Activated naive CD4-positive, alpha-beta T cell treated with Interleukin-2 at 50 U/mL for 16 hours (primary cell): Measurements from ENCODE around the gene SACM1L.

Experiments used
- DNase-seq: peaks from one replicate; pipeline ENCODE4 v3.0.0-alpha.2; 2020

SACM1L gene

GRCh38 chr3:45772341-45773035 is 83.3 kb downstream of the SACM1L start:
- DNase-seq = no peak

DNA sequence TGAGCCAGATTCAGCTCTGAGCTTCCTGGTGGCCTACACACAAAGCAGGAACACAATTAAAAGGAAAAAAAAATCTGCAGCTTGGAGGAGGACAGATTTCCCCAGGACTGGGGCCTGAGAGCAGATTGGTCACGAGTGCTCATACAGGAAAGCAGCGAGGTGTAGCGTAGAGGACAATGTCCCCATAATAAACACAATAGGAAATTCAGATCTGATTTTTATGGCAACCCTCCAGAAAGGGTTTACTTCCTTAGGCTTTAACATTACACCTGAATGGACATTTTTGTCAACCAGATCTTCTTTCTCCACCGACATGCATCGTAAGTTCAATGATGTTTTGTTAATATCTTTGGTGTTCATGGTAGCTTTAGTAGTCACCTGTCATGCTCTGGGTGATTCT is 83.9 kb downstream of the SACM1L start:
- no peak for DNase-seq

- no peak for DNase-seq
These were observed 84.7 kb downstream of the SACM1L start for GRCh38 chr3:45773714-45774449.

- no peak for DNase-seq
These were observed 85.7 kb downstream of the SACM1L start for GRCh38 chr3:45774581-45775521.

DNA sequence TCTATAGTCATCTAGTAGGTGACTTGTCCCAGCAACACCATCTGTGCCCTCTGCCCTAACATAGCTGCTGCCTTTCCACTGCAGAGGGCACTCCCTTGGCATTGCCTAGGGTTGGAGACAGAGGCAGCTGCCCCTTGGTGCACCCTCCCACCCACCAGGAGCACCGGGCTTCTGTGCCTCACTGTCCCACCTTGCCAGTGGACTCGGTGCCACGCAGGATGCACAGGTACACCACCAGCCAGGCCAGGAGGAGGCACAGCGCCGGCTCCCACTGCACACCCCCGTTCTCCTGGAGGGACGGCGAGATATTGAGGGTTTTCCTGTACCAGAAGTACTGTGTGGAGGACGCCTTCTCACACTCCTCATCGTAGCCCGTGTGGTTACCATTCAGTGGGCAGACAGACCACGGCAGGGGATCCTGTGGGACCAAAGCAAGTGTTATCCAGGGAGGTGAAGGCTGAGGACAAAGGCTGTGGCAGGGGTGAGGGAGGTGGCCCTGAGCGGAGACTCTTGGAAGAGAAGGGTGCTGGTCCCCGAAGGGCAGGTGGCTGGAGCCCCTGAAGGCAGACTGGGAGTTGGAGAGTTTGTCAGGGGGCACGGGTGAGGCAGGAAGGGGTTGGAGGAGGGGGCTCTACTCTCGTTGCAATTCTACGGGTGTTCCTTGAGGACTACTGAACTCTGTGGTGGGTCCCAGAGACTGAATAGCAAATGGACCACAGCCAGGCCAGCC is 86.5 kb downstream of the SACM1L start:
- no peak for DNase-seq

- no peak for DNase-seq
These were observed 87.1 kb downstream of the SACM1L start for GRCh38 chr3:45776301-45776595.

GRCh38 chr3:45776611-45777010 is 87.4 kb downstream of the SACM1L start:
- no peak for DNase-seq

DNA sequence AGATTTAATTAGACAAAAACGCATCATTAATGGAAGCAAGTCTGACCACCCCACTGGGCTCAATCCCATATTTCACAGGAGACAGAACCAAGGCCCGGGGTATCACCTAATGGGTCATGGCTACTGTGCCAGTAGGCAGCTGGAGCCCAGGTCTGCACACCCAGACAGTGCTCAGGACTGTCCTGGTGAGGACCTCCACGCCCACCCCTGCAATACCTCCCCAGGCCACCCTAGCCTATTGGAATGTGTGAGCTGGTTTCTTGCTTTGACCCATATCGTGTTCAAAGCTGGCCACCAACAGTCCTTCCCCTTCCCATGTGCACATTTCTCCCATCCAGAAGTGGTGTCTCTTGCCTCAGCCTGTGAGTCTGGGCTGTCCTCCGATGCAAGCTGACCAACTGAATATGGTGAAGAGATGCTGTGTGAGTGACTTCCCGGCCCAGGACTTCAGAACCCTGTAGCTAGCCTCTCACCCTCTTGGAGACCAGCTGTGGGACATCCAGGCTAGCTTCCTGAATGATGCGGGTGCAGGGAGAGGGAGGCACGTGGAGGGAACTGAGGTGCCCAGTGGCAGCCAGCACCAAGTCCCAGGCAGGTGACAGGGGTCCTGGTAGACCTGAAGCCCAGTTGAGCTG is 88.0 kb downstream of the SACM1L start:
- DNase-seq = no peak

DNA sequence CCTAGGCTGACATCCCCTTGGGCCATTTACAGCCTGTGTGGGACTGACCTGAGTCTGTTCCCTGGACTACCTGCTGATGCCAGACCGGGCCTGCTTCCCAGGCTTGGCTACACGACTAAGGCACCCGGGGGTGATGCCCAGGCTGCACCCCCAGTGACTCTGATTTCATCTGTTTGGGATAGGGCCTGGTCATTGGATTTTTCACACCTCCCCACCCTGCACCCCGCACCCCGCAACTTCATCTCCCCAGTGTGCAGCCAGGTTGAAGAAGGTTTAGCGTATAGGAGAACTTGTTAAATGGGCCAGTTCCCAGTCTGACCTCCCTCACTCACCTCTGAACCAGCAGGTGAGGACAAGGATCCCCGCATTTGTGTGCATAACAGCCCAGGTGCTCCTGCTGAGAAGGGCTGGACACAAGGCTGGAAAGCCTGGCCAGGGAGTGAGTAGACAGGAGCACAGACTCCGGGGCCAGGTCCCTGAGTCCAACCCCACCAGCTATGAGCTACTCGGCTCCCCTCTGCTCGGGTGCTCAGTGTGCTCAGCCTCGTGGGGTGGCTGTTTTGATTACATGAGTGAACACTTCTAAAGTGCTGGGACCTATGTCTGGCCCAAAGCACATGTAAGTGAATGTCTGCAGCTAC is 88.7 kb downstream of the SACM1L start:
- no peak for DNase-seq

- DNase-seq = no peak
These were observed 89.6 kb downstream of the SACM1L start for GRCh38 chr3:45778761-45779201.

- no peak for DNase-seq
These were observed 90.8 kb downstream of the SACM1L start for GRCh38 chr3:45779746-45780735.

- DNase-seq = no peak
These were observed 92.1 kb downstream of the SACM1L start for GRCh38 chr3:45781271-45781670.

DNA sequence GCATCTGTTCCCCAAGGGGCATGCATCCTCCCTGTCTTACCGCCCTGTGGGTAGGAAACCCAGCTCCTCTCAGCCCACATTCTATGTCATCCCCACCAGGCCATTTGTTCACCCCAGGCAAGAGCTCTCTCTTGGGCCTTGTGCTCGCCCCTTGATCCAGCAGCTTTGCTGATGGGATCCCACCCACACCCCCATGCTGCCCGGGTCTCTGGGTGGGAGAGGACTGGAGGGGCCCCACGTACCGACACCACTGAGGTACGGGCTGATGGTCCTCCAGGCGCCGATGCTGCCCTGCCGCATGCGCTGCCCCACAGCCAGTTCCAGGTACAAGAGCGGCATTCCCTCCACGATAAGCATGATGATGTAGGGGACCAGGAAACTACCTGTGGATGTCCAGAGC is 92.6 kb downstream of the SACM1L start:
- no peak for DNase-seq

GRCh38 chr3:45782381-45782780 is 93.2 kb downstream of the SACM1L start:
- DNase-seq = no peak

- no peak for DNase-seq
These were observed 94.5 kb downstream of the SACM1L start for GRCh38 chr3:45783667-45784066.

DNA sequence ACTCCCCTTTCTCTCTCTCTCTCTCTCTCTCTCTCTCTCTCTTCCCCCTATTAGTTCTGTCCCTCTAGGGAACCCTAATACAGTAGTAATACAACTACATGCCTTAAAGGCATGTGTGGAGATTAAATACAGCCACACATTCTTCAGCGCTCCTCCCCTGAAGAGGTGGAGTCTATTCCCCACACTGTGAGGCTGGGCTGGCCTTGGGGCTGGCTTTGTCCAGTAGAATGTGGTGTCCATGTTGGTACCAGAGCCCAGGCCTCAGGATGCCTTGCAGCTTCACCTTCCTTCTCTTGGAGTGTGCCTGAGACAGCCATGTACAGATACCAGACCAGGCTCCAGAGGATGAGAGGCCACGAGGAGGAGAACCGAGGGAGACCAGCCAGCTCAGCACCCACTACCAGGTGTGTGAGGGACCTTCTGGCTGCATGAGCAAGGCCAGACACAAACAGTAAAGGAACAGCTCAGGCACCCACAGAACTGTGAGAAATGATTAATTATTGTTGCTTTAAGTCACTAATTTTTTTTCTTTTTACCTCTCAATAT is 96.5 kb downstream of the SACM1L start:
- DNase-seq = no peak

GRCh38 chr3:45786801-45787495 is 97.8 kb downstream of the SACM1L start:
- DNase-seq = no peak

- no peak for DNase-seq
These were observed 98.4 kb downstream of the SACM1L start for GRCh38 chr3:45787551-45787950.

GRCh38 chr3:45789235-45789812 is 100.1 kb downstream of the SACM1L start:
- DNase-seq = no peak
